H1 (cell line): ENCODE results near the gene ENTPD8.

Source experiments
- CEBPB ChIP-seq: IDR thresholded peaks from 2 replicates; pipeline ENCODE4 v1.6.1; 2012; ENCODE audit warnings: low read depth, low read length
- USF2 ChIP-seq: IDR thresholded peaks from 2 replicates; pipeline ENCODE4 v1.6.1; 2011; ENCODE audit warnings: low read length, improper control_type of control experiment

GRCh38 chr9:137387891-137388560 is 53.1 kb downstream of the ENTPD8 start:
- TF ChIP-seq USF2, result no peak
- no peak for TF ChIP-seq CEBPB
